Ishikawa (cell line): ENCODE measurements around the gene SMCO1.

Experiments
- FOXM1 ChIP-seq: IDR thresholded peaks from 2 replicates; pipeline ENCODE4 v1.6.1; 2012; ENCODE audit warnings: low read depth, borderline replicate concordance
- TCF12 ChIP-seq: IDR thresholded peaks from 2 replicates; pipeline ENCODE4 v1.6.1; 2012; ENCODE audit warnings: low read depth
- TF ChIP-seq, protein P1 (sequence below): IDR thresholded peaks from 2 replicates; pipeline ENCODE4 v1.6.1; 2012

DNA sequence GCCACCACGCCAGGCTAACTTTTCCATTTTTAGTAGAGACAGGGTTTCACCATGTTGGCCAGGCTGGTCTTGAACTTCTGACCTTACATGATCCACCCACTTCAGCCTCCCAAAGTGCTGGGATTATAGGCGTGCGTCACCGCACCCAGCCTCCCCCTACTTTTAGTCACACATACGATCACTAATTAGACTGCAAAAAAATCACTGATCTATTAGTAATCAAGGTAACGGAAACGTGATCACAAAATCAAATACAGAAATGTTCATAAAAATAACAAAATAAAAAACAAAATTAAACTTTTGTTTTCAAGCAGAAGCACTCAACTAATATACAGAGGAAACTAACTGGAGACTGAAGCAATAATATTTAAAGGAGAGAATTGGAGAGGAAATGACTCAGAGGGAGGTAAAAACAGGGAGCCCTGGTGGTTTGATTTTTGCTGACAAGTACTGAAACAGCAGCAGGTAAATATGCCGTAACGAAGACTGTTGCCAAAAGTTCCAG lies 48.6 kb upstream of the SMCO1 start:
- TF ChIP-seq TCF12 (no peak), FOXM1 (no peak)
- TF ChIP-seq, protein P1, sequence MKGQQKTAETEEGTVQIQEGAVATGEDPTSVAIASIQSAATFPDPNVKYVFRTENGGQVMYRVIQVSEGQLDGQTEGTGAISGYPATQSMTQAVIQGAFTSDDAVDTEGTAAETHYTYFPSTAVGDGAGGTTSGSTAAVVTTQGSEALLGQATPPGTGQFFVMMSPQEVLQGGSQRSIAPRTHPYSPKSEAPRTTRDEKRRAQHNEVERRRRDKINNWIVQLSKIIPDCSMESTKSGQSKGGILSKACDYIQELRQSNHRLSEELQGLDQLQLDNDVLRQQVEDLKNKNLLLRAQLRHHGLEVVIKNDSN, result no peak
